ENCODE data around the gene SMIM44.
A peak's percentile ranks its signal among the peaks of the same experiment; 100 is the strongest.

SMIM44 gene

DNA sequence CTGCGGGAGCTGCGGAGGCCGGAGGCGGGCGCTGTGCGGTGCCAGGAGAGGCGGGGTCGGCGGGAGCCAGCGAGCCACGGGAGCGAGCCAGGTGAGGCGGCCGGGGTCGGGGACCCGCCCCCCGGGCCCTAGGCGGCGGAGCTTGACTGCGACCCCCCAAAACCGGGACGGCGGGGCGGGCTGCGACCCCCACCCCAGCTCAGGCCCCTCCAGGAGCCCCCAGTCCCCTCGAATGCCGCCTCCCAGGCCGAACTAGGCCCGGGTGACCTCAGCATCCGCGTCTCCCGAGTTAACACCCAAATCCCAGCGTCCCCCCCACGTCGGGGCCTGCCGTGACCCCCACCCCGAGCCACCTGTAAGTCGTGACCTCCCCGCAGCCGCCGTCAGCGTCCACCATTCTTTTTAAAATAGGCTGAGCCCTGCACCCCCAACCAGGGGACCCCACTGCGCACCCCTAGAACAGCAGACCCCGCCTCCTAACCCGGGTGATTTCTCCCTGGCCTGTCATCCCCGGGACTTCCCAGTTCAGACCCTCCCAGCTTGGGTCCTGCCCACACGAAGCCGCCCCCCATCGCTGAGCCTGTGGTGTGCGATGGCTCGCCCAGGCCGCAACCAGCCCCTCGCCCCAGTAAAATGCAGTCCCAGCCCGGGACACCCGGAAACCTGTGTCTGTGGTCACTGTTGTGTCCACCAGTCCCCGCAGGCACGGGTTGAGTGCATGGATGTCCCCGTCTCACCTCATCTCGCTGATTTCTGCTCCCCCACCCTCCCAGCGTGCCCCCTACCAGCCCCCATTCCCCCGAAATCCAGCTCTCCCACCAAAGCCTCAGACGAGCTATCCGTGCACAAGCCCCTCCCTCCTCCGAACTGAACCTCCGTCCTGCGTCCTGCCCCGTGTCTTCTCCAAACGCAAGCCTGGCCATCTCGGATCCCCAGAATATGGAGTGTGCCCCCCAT, 23.4 kb upstream of the SMIM44 start:
- no peak for TF ChIP-seq CTCF (IDR thresholded peaks at IDR 0.05; ENCODE audit: control insufficient read depth, extremely low read depth, insufficient read depth)
- DNase-seq (ENCODE audit: low read depth), result no peak
- H3K4me3 ChIP-seq (ENCODE audit: low read depth, low read length), result peak overlapping the region; percentile 96

DNA sequence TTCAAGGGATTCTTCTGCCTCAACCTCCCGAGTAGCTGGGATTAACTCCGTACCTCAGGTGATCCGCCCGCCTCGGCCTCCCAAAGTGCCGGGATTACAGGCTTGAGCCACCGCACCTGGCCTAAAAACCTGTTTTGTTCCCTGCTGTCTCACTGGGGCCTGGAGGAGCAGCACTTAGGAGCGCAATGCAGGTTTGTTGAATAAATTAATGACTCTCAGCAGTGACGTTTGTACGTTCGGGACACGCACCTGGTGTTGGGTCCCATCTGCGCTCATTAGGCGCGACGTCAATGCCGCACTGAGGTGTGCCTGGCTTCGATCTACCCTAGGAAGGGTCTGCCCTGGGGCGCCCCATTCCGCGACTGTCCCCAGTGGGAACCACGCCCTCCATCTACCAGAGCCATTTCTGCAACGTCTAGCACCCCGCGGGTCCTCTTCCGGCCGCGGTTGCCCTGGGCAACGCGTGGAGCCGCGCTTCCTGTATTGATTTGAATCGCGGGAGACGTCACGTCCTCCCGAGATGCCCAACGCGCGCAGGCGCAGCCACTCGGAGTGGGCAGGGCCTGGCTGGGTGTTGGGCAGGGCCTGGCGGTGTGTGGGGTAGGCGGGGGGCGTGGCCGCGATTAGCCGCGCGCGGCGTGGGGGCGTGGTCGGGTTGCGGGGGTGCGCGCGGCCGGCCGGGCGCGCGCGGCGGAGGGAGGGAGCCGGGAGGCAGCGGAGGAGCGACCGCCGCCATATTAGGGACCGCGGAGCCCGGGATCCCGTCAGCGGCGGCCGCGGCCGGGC, 22.6 kb upstream of the SMIM44 start, which contains the start of gene FZR1:
TSS of gene FZR1 (plus strand) at position 714 of the 786 bp plus-strand sequence. CDS start 16,679 bp downstream, outside the sequence.
- peak within 1 kb of the TSS; percentile 96 for H3K4me3 ChIP-seq (ENCODE audit: low read depth, low read length)
- TF ChIP-seq CTCF (IDR thresholded peaks at IDR 0.05; ENCODE audit: control insufficient read depth, extremely low read depth, insufficient read depth), result no peak
- peak; percentile 94 for DNase-seq (ENCODE audit: low read depth)

DNA sequence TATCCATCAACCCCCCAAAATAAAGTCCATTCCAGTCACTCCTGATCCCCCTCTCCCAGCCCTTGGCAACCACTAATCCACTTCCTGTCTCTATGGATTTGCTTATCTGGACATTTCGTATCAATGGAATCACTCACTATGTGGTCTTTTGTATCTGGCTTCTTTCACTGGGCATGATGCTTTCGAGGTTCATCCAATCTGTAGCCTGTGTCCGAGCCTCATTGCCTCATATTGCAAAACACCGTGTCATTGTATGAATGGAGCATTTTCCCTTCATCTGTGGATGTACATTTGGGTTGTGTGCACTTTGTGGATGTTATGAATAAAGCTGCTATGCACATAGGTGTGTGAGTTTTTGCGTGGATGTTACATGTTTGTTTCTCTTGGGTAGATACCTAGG, 21.5 kb upstream of the SMIM44 start:
- DNase-seq (ENCODE audit: low read depth), result no peak
- no peak for TF ChIP-seq CTCF (IDR thresholded peaks at IDR 0.05; ENCODE audit: control insufficient read depth, extremely low read depth, insufficient read depth)
- peak overlapping the region; percentile 70 for H3K4me3 ChIP-seq (ENCODE audit: low read depth, low read length)

DNA sequence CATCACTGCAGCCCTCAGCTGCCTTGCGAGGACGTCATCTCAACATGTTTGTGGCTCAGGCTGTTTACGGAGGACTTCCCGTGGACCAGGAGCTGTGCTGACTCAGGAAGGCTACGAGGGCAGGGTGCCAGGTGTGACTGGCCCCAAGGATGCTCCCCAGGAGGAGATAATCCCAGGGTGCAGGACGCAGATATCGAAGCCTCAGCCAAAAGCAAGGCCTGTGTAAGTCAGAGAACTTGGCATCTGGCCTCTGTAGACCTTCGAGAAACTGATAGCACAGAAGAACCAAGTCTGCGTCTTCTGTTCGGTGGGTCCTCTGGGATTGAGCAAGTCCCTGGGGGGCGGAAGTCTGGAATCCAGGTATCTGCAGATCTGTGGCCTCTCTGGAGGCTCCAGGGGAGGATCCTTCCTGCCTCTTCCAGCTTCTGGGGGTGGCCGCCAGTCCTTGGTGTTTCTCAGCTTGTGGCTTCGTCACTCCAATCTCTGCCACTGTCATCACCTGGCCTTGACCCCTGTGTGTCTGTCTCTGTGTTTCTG, 19.9 kb upstream of the SMIM44 start:
- no peak overlapping the region for H3K4me3 ChIP-seq (ENCODE audit: low read depth, low read length)
- no peak for DNase-seq (ENCODE audit: low read depth)
- no peak for TF ChIP-seq CTCF (IDR thresholded peaks at IDR 0.05; ENCODE audit: control insufficient read depth, extremely low read depth, insufficient read depth)

GRCh38 chr19:3501780-3502179, 18.5 kb upstream of the SMIM44 start:
- no peak for DNase-seq (ENCODE audit: low read depth)
- H3K4me3 ChIP-seq (ENCODE audit: low read depth, low read length), result no peak overlapping the region
- TF ChIP-seq CTCF (IDR thresholded peaks at IDR 0.05; ENCODE audit: control insufficient read depth, extremely low read depth, insufficient read depth), result no peak

DNA sequence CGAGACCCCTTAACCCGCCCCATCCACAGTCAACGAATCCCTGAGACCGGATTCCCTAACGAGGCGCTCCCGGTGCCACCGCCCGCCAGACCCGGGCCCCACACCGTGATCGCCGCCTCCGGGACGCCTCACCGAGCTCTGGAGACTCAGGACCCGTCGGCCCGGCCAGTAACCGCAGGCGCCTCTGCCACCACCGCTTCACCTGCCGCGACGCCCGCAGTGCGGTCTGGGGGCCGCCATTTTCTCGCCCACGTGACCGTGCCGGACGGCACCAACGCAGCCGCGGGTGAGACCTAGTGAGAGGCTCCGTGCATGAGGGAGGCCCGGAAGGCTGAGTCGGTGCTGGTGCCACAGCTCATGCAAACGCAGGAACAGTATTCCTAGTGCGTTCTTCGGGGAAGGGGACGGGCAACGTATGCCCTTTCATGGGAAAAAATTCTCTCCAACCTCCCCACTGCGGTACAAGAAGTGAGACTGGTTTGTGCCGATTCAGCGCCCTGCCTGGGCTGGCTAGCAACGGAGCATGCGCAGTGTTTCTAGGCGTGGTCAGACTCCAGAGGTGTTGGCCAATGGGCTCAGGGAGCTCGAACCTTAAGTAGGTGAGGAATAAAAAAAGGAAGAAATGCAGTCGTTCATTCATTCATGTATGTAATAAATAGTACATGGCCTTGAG, 17.3 kb upstream of the SMIM44 start, which contains the start of gene DOHH:
TSS of gene DOHH (minus strand) at position 246 of the 673 bp plus-strand sequence. CDS start 3,860 bp downstream, outside the sequence.
- DNase-seq (ENCODE audit: low read depth), result peak; percentile 95
- no peak for TF ChIP-seq CTCF (IDR thresholded peaks at IDR 0.05; ENCODE audit: control insufficient read depth, extremely low read depth, insufficient read depth)
- H3K4me3 ChIP-seq (ENCODE audit: low read depth, low read length), result peak within 1 kb of the TSS; percentile 100
